ENCODE measurements around the gene CRYL1.

GRCh38 chr13:20521364-20522115 is 4.1 kb downstream of the CRYL1 start:
- TF ChIP-seq CTCF (conservative IDR thresholded peaks at IDR 0.05; ENCODE audit: low read depth, low read length): no peak
- no peak for TF ChIP-seq EZH2 (IDR thresholded peaks at IDR 0.05; ENCODE audit: borderline replicate concordance, low read depth, low read length, poor library complexity, severe bottlenecking)

All from A673 (cell line).